Stimulated activated CD4-positive, alpha-beta T cell treated with anti-CD3 and anti-CD28 coated beads, Interleukin-12 subunit alpha, Interleukin-12 subunit beta, amount 100 ng/mL, for 4 hours (primary cell): Measurements from ENCODE around the gene MEF2C.

Source experiments
- DNase-seq: peaks from one replicate; pipeline ENCODE4 v3.0.0-alpha.2; 2020

The MEF2C gene

GRCh38 chr5:88745093-88745696 lies 137.8 kb downstream of the MEF2C start:
- no peak for DNase-seq

DNA sequence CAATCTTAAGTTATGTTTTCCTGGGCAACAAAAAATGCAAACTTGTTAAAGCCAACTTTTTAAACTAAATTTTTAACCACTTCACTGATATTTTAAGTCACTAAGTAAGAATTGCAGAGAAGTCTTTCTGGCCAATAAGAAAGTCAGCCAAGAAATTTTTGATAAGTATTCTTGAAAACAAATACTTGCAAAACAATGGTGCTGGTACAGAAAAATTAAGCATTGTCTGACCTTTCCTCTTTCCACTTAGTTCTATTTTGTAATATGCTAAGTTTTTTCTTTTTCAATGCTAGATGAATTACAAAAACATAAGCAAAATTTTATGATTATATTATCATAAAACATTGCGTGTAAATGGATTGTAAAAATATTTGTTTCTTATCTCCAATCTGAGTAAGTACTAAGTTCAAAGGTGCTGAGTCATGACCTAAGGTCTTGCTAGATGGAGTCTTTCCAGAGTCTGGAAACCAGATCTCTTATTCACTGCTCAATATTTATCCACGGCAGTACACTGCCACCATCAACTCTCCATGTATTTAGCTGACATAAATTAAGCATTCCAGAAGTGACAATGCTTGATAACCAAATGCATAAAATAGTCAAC lies 139.7 kb downstream of the MEF2C start:
- no peak for DNase-seq

GRCh38 chr5:88741964-88742363 lies 141.0 kb downstream of the MEF2C start:
- DNase-seq: no peak

DNA sequence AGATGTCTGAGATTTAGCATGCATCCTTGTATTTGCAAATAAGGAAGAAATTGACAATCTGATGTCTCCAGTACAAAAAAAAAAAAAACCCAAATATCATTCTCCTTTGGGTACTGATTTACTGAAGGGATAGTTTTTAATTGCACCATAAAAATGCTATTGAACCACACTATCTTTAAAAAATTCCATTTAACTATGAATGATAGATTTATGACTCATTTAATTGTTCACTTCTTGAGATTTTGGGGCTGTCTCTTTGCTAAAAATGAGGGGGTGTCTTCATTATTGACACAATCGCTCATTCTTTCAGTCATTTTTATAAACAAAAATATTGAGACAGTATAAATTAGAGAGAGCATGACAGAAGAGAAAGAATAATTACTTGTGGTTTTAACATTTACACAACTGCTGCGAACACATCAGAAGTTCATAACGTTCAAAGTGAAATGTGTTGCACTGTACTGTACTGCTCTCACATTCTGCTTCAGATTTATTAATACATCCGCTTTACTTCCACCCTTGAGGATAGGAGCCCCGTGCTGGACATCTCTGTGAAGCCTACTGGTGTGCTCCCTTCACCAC lies 142.3 kb downstream of the MEF2C start:
- DNase-seq: no peak

DNA sequence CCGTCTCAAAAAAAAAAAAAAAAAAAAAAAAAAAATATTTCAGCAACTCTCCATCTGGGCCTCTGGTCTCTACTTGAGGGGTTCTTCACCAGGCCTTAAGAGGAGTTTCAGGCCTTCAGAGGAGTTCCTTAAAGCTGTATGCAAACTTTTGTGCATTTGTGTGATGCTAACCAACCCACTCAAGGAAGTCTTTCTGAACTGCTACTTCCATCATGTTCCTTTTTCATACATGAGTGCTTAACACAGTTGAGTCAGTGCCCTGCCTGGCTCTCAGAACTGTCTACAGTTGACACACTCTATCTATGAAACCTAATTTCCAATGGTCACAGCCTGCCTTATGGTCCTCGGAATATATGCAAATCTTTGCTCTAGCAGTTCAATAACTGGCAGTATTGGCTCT lies 146.5 kb downstream of the MEF2C start:
- no peak for DNase-seq

GRCh38 chr5:88734983-88735382 lies 148.0 kb downstream of the MEF2C start:
- no peak for DNase-seq

- DNase-seq: no peak
These were observed 148.8 kb downstream of the MEF2C start for GRCh38 chr5:88734191-88734640.

GRCh38 chr5:88732862-88733261 lies 150.1 kb downstream of the MEF2C start:
- no peak for DNase-seq

GRCh38 chr5:88732181-88732633 lies 150.8 kb downstream of the MEF2C start:
- DNase-seq: no peak

DNA sequence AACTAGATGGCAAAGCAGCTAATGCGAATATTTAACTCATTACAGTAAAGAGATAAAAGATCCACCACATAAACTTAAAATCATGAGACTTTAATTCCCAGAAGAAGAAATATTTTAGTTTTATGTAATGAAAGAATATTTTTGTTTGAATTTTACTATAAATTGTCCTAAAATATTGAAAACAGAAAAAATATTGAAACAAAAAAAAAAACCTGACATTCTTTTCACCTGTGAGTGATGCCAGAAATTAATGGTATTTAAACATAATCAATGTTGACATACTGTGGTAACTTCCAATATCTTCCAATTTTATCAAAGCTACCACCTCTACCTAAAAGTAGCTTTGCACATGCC lies 153.2 kb downstream of the MEF2C start:
- DNase-seq: no peak

DNA sequence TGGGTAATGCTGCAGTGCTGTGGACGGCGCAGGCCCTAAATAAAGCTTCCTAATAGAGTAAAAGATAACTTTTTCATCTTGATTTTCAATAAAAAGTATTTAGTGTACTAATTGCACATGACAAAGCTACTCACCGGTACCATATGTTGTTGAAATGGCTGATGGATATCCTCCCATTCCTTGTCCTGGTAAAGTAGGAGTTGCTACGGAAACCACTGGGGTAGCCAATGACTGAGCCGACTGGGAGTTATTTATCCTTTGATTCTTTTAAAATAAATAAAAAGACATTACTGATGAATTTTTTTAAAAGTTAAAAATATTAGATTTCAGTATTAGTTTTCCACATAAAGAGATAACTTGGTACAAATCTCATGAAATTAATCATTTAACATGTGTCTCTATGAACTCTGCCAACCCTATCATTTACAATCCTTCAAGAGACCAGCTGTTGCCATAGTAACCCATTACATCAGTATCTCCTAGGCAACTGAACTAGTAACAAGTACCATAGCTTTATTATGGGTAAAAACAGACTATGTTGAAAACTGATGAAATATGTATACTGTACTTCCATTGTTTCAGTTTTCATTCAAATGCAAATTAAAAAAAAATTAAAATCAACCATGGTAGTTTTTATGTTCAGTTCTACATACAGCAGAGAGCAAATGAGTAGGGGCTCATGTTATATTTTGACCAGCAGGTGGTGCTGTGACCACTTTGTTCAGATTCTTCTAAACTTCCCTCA lies 153.7 kb downstream of the MEF2C start:
- peak; percentile 26 for DNase-seq

DNA sequence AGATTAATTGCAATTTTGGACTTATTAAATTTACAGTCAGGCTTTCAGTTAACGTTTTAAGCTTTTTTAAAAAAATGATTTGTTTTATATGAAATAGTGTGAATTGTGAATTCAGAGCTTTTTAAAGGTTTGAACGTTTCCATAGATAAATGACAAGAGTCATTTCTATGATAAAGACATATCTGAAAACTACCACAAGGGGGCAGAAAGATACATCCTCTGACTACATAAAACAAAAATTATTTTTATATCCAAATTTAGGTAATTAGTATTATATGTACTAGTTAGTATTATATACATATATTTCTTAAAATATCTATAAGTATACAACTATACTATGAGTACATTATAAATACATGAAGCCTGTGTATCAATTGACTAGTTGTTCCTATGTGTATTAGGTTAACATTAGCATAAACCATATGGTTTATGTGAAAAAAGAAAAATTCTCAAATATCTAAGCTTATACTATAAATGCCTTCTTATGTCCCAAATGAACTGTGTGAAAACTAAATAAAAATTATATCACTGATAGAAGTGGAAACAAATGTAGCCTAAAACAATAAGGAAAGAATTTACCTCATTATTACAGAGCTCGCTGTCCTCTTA lies 155.2 kb downstream of the MEF2C start:
- DNase-seq: no peak

GRCh38 chr5:88725454-88725853 lies 157.5 kb downstream of the MEF2C start:
- DNase-seq: no peak

DNA sequence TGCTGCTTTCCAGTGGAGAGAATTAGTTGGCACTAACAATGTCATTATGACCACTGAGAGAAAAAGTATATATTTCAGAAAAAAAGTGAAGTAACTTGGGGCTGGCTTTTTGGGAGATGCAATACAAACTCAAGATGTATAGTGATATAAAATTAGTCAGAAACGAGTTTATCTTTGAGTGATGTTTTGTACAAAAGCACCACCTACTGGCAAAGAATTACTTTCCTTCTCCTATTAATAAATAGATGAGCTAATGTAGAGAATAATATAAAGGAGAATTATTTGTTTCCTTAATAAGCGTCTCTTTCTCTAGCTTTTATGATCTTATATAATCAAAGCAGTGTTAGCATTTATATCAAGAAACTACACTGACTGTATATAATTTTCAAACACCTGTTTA lies 158.8 kb downstream of the MEF2C start:
- DNase-seq: no peak

DNA sequence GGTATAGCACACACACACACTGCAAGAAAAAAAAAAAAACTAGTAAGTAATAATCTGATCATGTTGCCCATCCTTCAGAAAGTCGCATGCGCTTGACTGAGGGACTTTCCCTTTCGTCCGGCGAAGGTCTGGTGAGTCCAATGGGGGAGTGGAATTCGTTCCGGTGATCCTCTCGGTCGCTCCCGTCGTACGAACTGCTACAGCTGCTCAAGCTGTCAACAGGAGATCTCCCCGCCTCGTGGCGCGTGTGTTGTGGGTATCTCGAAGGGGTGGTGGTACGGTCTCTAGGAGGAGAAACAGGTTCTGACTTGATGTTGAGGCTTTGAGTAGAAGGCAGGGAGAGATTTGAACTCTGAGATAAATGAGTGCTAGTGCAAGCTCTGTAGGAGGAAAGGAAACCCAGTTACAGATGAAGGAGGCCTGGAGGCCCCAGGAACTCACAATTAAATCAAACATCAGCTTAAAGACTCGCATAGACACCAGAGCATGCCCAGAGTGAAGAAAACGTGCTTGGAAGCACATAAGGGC lies 160.4 kb downstream of the MEF2C start:
- no peak for DNase-seq

DNA sequence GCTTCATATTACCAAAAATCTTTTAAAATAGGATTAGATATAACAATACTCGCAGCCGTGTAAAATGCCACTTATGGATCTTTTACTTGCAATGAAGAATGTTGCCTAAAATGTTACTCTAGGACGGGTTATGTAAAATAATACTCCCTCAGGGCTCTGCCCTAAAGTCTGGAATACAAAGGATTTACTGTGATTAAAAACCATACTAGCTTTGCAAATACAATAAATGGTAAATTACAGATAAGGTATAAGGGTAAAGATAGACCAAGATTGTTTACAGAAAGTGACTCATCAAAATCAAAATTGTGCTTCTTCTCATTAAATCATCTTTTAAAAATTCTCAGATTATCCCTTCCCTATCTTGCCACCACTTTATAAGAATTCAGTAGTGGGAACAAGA lies 163.6 kb downstream of the MEF2C start:
- no peak for DNase-seq

GRCh38 chr5:88718736-88719135 lies 164.2 kb downstream of the MEF2C start:
- no peak for DNase-seq

GRCh38 chr5:88716101-88716500 lies 166.9 kb downstream of the MEF2C start:
- no peak for DNase-seq

DNA sequence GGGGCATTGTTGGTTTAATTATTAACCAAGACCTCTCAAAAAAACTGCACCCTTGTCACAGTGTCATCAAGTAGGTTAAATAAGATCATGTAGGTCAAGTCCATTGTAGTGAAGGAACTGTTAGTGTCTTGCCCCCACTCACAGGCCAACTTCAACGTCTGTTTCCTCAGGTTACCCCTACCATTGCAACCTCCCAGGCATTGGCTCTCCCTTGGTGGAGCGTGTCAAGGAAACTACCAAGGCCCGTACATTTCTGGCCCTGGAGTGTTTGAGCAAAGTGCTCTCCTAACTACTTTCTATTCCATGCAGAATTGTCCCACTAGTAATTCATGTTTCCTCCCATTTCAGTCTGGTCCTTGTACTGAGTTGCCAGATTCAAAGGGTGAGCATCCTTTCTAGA lies 167.5 kb downstream of the MEF2C start:
- no peak for DNase-seq

DNA sequence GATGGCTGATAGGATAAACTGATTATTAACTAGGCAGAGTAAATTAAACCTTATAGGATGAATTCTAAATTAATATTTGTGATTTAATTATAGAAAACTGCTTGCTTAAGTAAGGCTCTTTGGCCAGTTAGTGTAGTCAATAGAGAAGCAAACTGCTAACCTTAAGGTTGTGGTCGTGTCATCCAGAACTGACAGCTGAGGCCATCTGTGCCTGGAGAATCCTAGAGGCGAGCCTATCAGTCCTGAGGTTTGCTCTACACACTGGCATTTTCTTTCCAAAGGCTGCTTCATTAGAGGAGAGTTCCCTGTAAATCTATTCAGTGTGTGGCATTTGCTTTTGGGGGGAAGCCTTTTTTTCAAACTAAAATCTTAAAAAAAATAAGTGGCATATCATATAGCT lies 169.2 kb downstream of the MEF2C start:
- no peak for DNase-seq

GRCh38 chr5:88708682-88709398 lies 174.1 kb downstream of the MEF2C start:
- DNase-seq: no peak

DNA sequence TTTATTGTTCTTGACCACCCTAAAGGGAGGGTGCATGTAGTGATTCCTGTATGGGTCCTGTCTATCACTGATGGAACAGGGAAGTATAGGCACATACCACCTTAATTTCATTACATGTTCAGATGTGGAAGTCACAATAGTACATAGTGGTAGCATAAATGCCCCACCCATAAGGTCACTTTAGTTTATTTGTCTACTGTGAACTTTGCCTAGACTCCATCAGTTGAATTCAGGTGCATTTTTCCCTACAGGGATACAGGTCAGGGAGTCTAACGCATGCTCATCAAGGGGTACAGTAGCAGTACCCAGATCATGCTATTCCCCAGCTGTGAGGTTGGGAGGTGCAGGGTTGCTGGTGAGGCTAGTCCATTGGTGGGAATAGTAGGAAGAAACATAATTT lies 175.0 kb downstream of the MEF2C start:
- DNase-seq: no peak
